ENCODE data around the gene ZMIZ1.

DNA sequence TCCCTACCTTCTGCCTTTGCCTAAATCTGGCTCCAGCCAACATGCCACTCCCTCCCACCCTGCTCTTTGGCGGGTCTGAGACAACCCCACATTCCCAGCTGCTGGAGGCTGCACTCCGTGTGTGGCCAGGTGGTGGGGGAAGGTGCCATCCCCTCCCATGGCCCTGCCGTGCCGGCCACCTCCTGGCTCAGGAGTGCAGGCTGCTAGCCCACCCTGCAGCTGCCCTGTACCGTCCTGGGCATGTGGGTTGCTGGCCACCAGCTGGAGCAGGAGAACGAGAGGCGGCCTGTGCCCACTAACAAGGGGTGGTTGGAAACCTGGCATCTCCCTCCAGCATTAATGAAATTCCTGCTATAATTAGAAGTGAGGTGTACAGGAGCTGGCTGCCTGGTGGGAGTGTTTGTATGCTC lies 97.6 kb downstream of the ZMIZ1 start:
- no peak for TF ChIP-seq CTCF (conservative IDR thresholded peaks at IDR 0.05)
- no peak for TF ChIP-seq ZFX (IDR thresholded peaks at IDR 0.05)
